SU-DHL-6 (cell line): ENCODE results near the gene AFF3.

Source experiments
- H2AFZ ChIP-seq: fragments of 200-600 bp; sonication (generic); 2 replicates; pipeline ENCODE4 v1.6.1; 2014; ENCODE audit warnings: low read depth, mild to moderate bottlenecking, moderate library complexity, mixed read lengths, antibody characterized with exemption, low read length; ENCODE audit not compliant: severe bottlenecking
- H3F3A ChIP-seq: fragments of 200-600 bp; shearing (Covaris generic); 2 replicates; pipeline ENCODE4 v1.6.0; 2016; ENCODE audit warnings: antibody characterized with exemption, mild to moderate bottlenecking; ENCODE audit not compliant: insufficient read depth
- H3K27ac ChIP-seq: fragments of 200-600 bp; sonication (generic); 2 replicates; pipeline ENCODE4 v1.5.1; 2016; ENCODE audit warnings: low read depth, mild to moderate bottlenecking, low read length, moderate library complexity, mixed read lengths
- H3K27me3 ChIP-seq: fragments of 200-600 bp; sonication (generic), shearing (Covaris generic); 2 replicates; pipeline ENCODE4 v1.6.0; 2014; ENCODE audit warnings: mild to moderate bottlenecking, low read length
- H3K36me3 ChIP-seq: fragments of 200-600 bp; sonication (generic); 2 replicates; pipeline ENCODE4 v1.6.1; 2014; ENCODE audit warnings: mild to moderate bottlenecking, low read length, mixed read lengths
- H3K4me2 ChIP-seq: fragments of 300-600, 200-600 bp; shearing (Covaris generic), sonication (generic); 2 replicates; pipeline ENCODE4 v1.6.0; 2014; ENCODE audit warnings: low read length, low read depth, mild to moderate bottlenecking; ENCODE audit not compliant: poor library complexity, severe bottlenecking
- H3K4me3 ChIP-seq: fragments of 200-600 bp; sonication (generic); 2 replicates; pipeline ENCODE4 v1.5.1; 2014; ENCODE audit warnings: antibody characterized with exemption, low read length, mild to moderate bottlenecking, mixed read lengths; ENCODE audit not compliant: insufficient read depth, poor library complexity, severe bottlenecking
- H3K79me2 ChIP-seq: fragments of 200-600 bp; sonication (generic); 2 replicates; pipeline ENCODE4 v1.6.1; 2014; ENCODE audit warnings: mild to moderate bottlenecking, low read length, moderate library complexity; ENCODE audit not compliant: insufficient read depth
- H3K9ac ChIP-seq: fragments of 200-600 bp; sonication (generic); 2 replicates; pipeline ENCODE4 v1.7.0; 2014; ENCODE audit warnings: mild to moderate bottlenecking, low read length
- H3K9me2 ChIP-seq: fragments of 200-600 bp; sonication (generic); replicated peaks from 2 replicates; pipeline ENCODE4 v1.6.1; 2014; ENCODE audit warnings: low read length; ENCODE audit not compliant: insufficient read depth
- H3K9me3 ChIP-seq: fragments of 200-600 bp; sonication (generic); 2 replicates; pipeline ENCODE4 v1.6.1; 2014; ENCODE audit warnings: low read length, mixed read lengths; ENCODE audit not compliant: insufficient read depth
- H4K20me1 ChIP-seq: fragments of 200-600 bp; sonication (generic); 2 replicates; pipeline ENCODE4 v1.6.1; 2014; ENCODE audit warnings: low read depth, mild to moderate bottlenecking, antibody characterized with exemption, low read length, moderate library complexity, mixed read lengths
- EZH2phosphoT487 ChIP-seq: fragments of 200-600 bp; sonication (generic), shearing (Covaris generic); conservative IDR thresholded peaks from 2 replicates; pipeline ENCODE4 v1.6.1; 2018; ENCODE audit warnings: mild to moderate bottlenecking, antibody characterized with exemption, low read length, moderate library complexity, mixed read lengths
- TF ChIP-seq, protein P1 (sequence below): fragments of 200-600 bp; sonication (generic); IDR thresholded peaks from one replicate; pipeline ENCODE4 v1.5.1; 2017; ENCODE audit warnings: antibody characterized with exemption, mild to moderate bottlenecking, low read length, moderate library complexity; ENCODE audit not compliant: insufficient read depth, poor library complexity, severe bottlenecking

Gene AFF3

DNA sequence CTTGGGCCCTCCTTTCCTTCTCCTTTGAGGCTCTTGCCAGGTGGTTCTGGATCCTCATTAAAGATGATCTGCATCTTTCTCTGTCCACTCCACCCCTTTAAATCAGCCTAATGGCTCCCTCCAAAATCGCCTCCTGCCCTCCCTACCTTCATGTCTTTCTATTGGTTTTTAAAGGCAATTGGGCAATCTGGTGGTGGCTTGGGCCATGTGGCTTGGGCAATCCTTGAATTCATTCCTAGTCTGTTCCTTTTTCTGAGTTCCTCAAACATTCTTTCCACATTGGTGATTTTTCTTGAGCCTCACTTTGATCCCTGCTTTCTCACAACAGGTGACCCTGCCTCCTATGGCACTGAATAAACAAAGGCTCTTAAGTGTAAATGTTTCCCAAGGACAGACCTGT lies 386.3 kb downstream of the AFF3 start:
- Histone ChIP-seq H3K4me2 (no peak overlapping the region), H3K79me2 (no peaks in the 10 kb centered on the region), H3K9me3 (no peaks in the 10 kb centered on the region), H2AFZ (no peak overlapping the region), H3K27ac (no peak overlapping the region), H3K4me3 (no peak overlapping the region), H3K9ac (no peak overlapping the region), H3F3A (no peaks in the 10 kb centered on the region), H3K36me3 (no peaks in the 10 kb centered on the region), H3K9me2 (no peaks in the 10 kb centered on the region), H3K27me3 (no peaks in the 10 kb centered on the region), H4K20me1 (no peaks in the 10 kb centered on the region)
- TF ChIP-seq EZH2phosphoT487: no peak
- TF ChIP-seq, protein P1, sequence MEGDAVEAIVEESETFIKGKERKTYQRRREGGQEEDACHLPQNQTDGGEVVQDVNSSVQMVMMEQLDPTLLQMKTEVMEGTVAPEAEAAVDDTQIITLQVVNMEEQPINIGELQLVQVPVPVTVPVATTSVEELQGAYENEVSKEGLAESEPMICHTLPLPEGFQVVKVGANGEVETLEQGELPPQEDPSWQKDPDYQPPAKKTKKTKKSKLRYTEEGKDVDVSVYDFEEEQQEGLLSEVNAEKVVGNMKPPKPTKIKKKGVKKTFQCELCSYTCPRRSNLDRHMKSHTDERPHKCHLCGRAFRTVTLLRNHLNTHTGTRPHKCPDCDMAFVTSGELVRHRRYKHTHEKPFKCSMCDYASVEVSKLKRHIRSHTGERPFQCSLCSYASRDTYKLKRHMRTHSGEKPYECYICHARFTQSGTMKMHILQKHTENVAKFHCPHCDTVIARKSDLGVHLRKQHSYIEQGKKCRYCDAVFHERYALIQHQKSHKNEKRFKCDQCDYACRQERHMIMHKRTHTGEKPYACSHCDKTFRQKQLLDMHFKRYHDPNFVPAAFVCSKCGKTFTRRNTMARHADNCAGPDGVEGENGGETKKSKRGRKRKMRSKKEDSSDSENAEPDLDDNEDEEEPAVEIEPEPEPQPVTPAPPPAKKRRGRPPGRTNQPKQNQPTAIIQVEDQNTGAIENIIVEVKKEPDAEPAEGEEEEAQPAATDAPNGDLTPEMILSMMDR: no peak

DNA sequence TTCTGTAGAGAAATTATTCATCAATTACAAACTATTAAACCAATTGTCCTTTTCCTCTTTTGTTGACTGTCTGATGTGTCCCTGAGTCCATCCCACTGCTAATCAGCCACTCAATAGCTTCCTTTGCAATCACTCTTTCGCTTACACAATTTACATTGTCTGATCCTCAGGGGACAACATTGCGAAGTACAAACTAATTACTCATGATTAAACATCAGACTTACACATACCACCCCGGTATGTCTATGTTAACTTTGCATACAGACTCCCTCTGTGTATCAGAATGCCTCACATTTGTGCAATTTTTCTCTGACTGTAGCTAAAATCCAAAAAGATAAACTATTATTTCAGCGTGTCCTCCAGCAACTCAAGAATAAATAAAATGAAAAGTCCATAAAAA lies 388.2 kb downstream of the AFF3 start:
- Histone ChIP-seq H4K20me1 (no peaks in the 10 kb centered on the region), H3K9ac (no peak overlapping the region), H3K27me3 (no peaks in the 10 kb centered on the region), H2AFZ (no peak overlapping the region), H3K9me3 (no peaks in the 10 kb centered on the region), H3F3A (no peaks in the 10 kb centered on the region), H3K4me2 (no peak overlapping the region), H3K9me2 (no peaks in the 10 kb centered on the region), H3K79me2 (no peaks in the 10 kb centered on the region), H3K36me3 (no peaks in the 10 kb centered on the region), H3K27ac (no peak overlapping the region), H3K4me3 (no peak overlapping the region)
- no peak for TF ChIP-seq EZH2phosphoT487

DNA sequence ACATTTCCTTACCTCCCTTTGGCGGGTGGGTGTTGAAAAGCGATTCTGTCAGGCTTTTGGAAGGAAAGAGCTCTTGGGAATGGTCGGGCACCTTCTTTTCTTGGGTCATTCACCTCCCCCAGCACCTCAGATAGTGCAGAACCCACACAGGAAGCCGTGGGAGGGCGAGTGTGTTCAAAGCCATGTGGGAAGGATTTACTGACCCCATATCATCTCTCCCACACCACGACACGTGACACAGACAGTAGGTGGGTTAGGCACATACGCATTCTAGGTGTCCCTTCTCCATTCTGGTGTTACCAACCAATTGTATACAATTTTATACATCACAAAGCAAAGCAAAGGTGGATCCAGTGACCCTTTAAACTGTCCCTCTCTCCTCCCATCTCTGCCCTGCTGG lies 388.9 kb downstream of the AFF3 start:
- Histone ChIP-seq H3K27ac (no peak overlapping the region), H2AFZ (no peak overlapping the region), H3K4me3 (no peak overlapping the region), H4K20me1 (no peaks in the 10 kb centered on the region), H3F3A (no peaks in the 10 kb centered on the region), H3K79me2 (no peaks in the 10 kb centered on the region), H3K4me2 (no peak overlapping the region), H3K9me2 (no peaks in the 10 kb centered on the region), H3K36me3 (no peaks in the 10 kb centered on the region), H3K27me3 (no peaks in the 10 kb centered on the region), H3K9me3 (no peaks in the 10 kb centered on the region), H3K9ac (no peak overlapping the region)
- TF ChIP-seq EZH2phosphoT487: no peak
- TF ChIP-seq, protein P1: no peak

DNA sequence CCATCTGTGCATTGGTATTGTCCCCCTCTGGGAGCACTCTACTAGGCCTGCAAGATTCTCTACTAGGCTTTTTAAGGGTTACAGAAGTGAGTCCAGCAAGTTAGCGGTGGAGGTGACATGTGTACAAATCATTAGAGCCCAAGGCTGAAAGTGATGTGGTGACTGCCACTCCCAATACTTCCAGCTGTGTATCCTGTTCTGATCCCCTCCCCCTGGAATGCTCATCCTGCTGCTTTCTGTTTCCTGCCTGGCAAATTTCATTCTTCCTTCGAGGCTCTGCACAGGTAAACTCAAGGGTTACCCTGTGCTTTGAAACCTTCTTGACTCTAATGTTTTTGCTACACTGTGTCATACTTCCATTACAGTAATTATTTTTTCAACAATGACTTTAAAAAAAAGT lies 394.0 kb downstream of the AFF3 start:
- Histone ChIP-seq H3K9me2 (no peaks in the 10 kb centered on the region), H2AFZ (no peak overlapping the region), H3K27ac (no peak overlapping the region), H3K27me3 (no peaks in the 10 kb centered on the region), H3K79me2 (no peaks in the 10 kb centered on the region), H3K9me3 (no peaks in the 10 kb centered on the region), H4K20me1 (no peaks in the 10 kb centered on the region), H3K9ac (no peak overlapping the region), H3K36me3 (no peaks in the 10 kb centered on the region), H3F3A (no peaks in the 10 kb centered on the region), H3K4me2 (no peak overlapping the region), H3K4me3 (no peak overlapping the region)
- TF ChIP-seq EZH2phosphoT487: no peak
- TF ChIP-seq, protein P1: no peak
